ENCODE results near the gene ETS1.

The ETS1 gene

DNA sequence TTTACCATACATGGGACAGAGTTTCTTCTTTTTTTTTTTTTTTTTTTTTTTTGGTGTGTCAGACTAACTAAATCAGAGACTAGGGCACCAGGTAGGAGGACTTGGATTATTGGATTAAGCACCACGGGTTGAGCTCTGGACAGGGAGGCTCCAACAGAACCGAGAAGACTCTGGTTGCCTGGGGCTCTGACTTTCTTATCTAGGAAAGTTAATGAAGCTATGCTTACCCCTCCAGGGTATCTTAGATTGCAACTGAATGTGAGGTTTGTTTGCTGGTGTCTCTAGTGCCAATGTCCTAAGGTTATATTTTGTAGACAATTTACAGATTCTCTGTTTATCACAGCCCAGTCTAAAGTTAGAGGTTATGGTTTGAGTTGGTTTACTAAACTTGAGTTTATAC lies 18.1 kb downstream of the ETS1 start:
- no peaks in the 10 kb centered on the region for H3K9me3 ChIP-seq (replicated peaks; ENCODE audit: insufficient read depth, low read length)
- no peaks in the 10 kb centered on the region for H3K4me1 ChIP-seq (ENCODE audit: low read length)
- no peaks in the 10 kb centered on the region for H3K79me2 ChIP-seq (ENCODE audit: low read length)
- H4K20me1 ChIP-seq (ENCODE audit: insufficient read depth, low read length), result no peaks in the 10 kb centered on the region
- H3K9me2 ChIP-seq (replicated peaks; ENCODE audit: insufficient read depth, low read length), result no peaks in the 10 kb centered on the region
- H3K27me3 ChIP-seq (replicated peaks; ENCODE audit: insufficient read depth, low read length), result no peaks in the 10 kb centered on the region
- no peak for DNase-seq
- no peak overlapping the region for H3K27ac ChIP-seq (ENCODE audit: low read length)
- H3K9ac ChIP-seq (ENCODE audit: low read length), result no peak overlapping the region
- H3K36me3 ChIP-seq (replicated peaks; ENCODE audit: insufficient read depth, low read length), result no peaks in the 10 kb centered on the region
- no peak overlapping the region for H3K4me2 ChIP-seq (ENCODE audit: low read depth, low read length)
- no peak overlapping the region for H2AFZ ChIP-seq (ENCODE audit: low read length)
- H3K4me3 ChIP-seq (ENCODE audit: low read length), result no peak overlapping the region
- TF ChIP-seq, protein P1, sequence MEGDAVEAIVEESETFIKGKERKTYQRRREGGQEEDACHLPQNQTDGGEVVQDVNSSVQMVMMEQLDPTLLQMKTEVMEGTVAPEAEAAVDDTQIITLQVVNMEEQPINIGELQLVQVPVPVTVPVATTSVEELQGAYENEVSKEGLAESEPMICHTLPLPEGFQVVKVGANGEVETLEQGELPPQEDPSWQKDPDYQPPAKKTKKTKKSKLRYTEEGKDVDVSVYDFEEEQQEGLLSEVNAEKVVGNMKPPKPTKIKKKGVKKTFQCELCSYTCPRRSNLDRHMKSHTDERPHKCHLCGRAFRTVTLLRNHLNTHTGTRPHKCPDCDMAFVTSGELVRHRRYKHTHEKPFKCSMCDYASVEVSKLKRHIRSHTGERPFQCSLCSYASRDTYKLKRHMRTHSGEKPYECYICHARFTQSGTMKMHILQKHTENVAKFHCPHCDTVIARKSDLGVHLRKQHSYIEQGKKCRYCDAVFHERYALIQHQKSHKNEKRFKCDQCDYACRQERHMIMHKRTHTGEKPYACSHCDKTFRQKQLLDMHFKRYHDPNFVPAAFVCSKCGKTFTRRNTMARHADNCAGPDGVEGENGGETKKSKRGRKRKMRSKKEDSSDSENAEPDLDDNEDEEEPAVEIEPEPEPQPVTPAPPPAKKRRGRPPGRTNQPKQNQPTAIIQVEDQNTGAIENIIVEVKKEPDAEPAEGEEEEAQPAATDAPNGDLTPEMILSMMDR (IDR thresholded peaks at IDR 0.05; ENCODE audit: low read length), result no peak
- TF ChIP-seq EZH2phosphoT487 (IDR thresholded peaks at IDR 0.05; ENCODE audit: low read length), result no peak
- no peak for TF ChIP-seq EZH2 (optimal IDR thresholded peaks at IDR 0.05; ENCODE audit: low read depth, low read length)
- H3F3A ChIP-seq (ENCODE audit: insufficient read depth, low read length), result no peaks in the 10 kb centered on the region

DNA sequence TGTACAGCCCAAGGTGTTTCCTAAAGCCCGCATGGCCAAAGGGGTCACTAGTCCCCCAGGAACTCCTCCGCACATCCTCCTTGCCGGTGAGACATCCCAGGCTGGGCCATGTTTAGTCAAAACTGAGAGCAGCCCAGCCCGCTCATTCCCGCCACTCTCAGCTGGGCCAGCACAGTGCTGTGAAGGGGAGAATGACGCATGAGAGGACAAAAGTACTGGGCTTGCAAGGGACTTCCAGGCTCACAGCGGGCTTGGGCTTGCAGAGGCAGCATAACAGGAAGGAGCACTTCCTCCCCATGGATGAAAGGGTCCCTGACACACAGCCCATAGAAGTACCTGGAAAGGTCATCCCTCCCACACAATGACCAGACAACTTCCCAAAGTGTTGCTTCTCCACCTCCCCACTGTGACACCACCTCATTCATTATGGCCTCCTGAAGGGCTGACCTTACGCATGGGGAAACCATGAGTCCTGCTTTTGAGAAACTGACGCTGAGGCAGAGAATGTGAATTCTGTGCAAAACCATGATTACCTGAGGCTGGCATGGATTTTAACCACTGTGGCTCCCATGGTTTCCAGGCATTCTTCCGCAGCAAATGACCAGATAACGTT lies 19.1 kb downstream of the ETS1 start:
- Histone ChIP-seq H3K4me1 (ENCODE audit: low read length) (no peaks in the 10 kb centered on the region), H3K4me3 (ENCODE audit: low read length) (no peak overlapping the region), H3K27ac (ENCODE audit: low read length) (no peak overlapping the region), H4K20me1 (ENCODE audit: insufficient read depth, low read length) (no peaks in the 10 kb centered on the region), H3K4me2 (ENCODE audit: low read depth, low read length) (no peak overlapping the region), H3K36me3 (replicated peaks; ENCODE audit: insufficient read depth, low read length) (no peaks in the 10 kb centered on the region), H3K27me3 (replicated peaks; ENCODE audit: insufficient read depth, low read length) (no peaks in the 10 kb centered on the region), H2AFZ (ENCODE audit: low read length) (no peak overlapping the region), H3F3A (ENCODE audit: insufficient read depth, low read length) (no peaks in the 10 kb centered on the region), H3K9ac (ENCODE audit: low read length) (no peak overlapping the region), H3K79me2 (ENCODE audit: low read length) (no peaks in the 10 kb centered on the region), H3K9me2 (replicated peaks; ENCODE audit: insufficient read depth, low read length) (no peaks in the 10 kb centered on the region), H3K9me3 (replicated peaks; ENCODE audit: insufficient read depth, low read length) (no peaks in the 10 kb centered on the region)
- DNase-seq, result no peak
- TF ChIP-seq EZH2phosphoT487 (IDR thresholded peaks at IDR 0.05; ENCODE audit: low read length) (no peak), EZH2 (optimal IDR thresholded peaks at IDR 0.05; ENCODE audit: low read depth, low read length) (no peak)
- TF ChIP-seq, protein P1 (IDR thresholded peaks at IDR 0.05; ENCODE audit: low read length), result no peak

DNA sequence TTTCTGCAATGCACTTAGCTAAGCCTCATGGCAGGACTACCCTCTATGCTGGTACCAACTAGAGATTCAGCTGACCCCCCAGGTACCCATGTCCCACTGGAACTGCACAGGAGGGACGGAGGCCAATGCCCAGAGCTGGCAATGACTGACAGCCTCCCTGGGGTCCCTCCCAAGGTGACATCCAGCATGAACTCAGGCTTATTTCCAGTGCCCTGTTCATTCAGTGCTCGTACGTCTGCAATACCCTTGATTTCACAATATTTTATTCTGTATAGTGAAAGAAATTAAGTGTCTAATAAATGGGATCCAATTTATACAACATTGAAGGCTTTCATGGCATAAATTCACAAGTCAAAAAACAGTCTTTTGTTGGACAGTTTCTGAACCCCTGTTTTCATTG lies 20.2 kb downstream of the ETS1 start:
- Histone ChIP-seq H3K4me2 (ENCODE audit: low read depth, low read length) (no peak overlapping the region), H3K9ac (ENCODE audit: low read length) (no peak overlapping the region), H4K20me1 (ENCODE audit: insufficient read depth, low read length) (no peaks in the 10 kb centered on the region), H3F3A (ENCODE audit: insufficient read depth, low read length) (no peaks in the 10 kb centered on the region), H3K27ac (ENCODE audit: low read length) (no peak overlapping the region), H3K79me2 (ENCODE audit: low read length) (no peaks in the 10 kb centered on the region), H3K36me3 (replicated peaks; ENCODE audit: insufficient read depth, low read length) (no peaks in the 10 kb centered on the region), H2AFZ (ENCODE audit: low read length) (no peak overlapping the region), H3K9me2 (replicated peaks; ENCODE audit: insufficient read depth, low read length) (no peaks in the 10 kb centered on the region), H3K4me1 (ENCODE audit: low read length) (no peaks in the 10 kb centered on the region), H3K9me3 (replicated peaks; ENCODE audit: insufficient read depth, low read length) (no peaks in the 10 kb centered on the region), H3K4me3 (ENCODE audit: low read length) (no peak overlapping the region), H3K27me3 (replicated peaks; ENCODE audit: insufficient read depth, low read length) (no peaks in the 10 kb centered on the region)
- DNase-seq, result no peak
- no peak for TF ChIP-seq EZH2 (optimal IDR thresholded peaks at IDR 0.05; ENCODE audit: low read depth, low read length)
- TF ChIP-seq, protein P1 (IDR thresholded peaks at IDR 0.05; ENCODE audit: low read length), result no peak
- TF ChIP-seq EZH2phosphoT487 (IDR thresholded peaks at IDR 0.05; ENCODE audit: low read length), result no peak

Measured in MM.1S (cell line).